Right lobe of liver (tissue), 4 donors: ENCODE results near the gene PTPRM.

ENCODE experiments used
- CTCF ChIP-seq, 4 donors: fragments of 200-600 bp in 3 of 4; fragments of 450-650 bp in 1 of 4; IDR thresholded peaks; one replicate each; pipeline versions ENCODE4 v1.5.1 to v1.8.0; 2016 to 2022; ENCODE audit warnings: antibody characterized with exemption in 4 of 4, mild to moderate bottlenecking in 2 of 4
- POLR2A ChIP-seq: fragments of 450-650 bp; IDR thresholded peaks from one replicate; pipeline ENCODE4 v1.6.1; 2017; ENCODE audit warnings: antibody characterized with exemption, mild to moderate bottlenecking
- donor health status: DM: no; HTN: no; CAD: no.
- donor health status: DM: no; HTN: no; CAD: no.
- donor health status: DM: no; HTN: yes; CAD: no.

GRCh38 chr18:8365006-8365405 lies 797.9 kb downstream of the PTPRM start:
- no peak for TF ChIP-seq CTCF (IDR thresholded peaks at IDR 0.05)
- TF ChIP-seq POLR2A: no peak
